ELR (cell line): ENCODE measurements around the gene HOXC6.

Source experiments
- DNase-seq: peaks from one replicate; pipeline ENCODE4 v3.0.0-alpha.2; 2015; ENCODE audit warnings: low read depth

The HOXC6 gene

GRCh38 chr12:54028314-54029201 is at the start of gene HOXC6:
Gene HOXC6 (plus strand): TSS chr12:54028440. CDS start chr12:54028522, 82 bp downstream.
- DNase-seq, result no peak

- peak; percentile 75 for DNase-seq
Observed at GRCh38 chr12:53978477-53979356, 49.5 kb upstream of the HOXC6 start.

GRCh38 chr12:53980104-53980801 is 48.0 kb upstream of the HOXC6 start:
- peak; percentile 65 for DNase-seq

- peak; percentile 27 for DNase-seq
Observed at GRCh38 chr12:53980802-53981496, 47.3 kb upstream of the HOXC6 start.

GRCh38 chr12:53981634-53982565 is 46.3 kb upstream of the HOXC6 start:
- peak; percentile 77 for DNase-seq

GRCh38 chr12:53982648-53983567 is 45.3 kb upstream of the HOXC6 start:
- DNase-seq, result no peak

- peak; percentile 47 for DNase-seq
Observed at GRCh38 chr12:53983568-53983949, 44.7 kb upstream of the HOXC6 start.

- DNase-seq, result peak; percentile 48
Observed at GRCh38 chr12:53983950-53984572, 44.2 kb upstream of the HOXC6 start.

GRCh38 chr12:53984901-53985691 is 43.1 kb upstream of the HOXC6 start, which contains the start of gene HOXC10:
Gene HOXC10 (plus strand): TSS chr12:53985146. CDS start chr12:53985260, 114 bp downstream.
- peak; percentile 97 for DNase-seq

- DNase-seq, result no peak
Observed at GRCh38 chr12:53985692-53985993, 42.6 kb upstream of the HOXC6 start.

- DNase-seq, result peak; percentile 64
Observed at GRCh38 chr12:53985994-53986685, 42.1 kb upstream of the HOXC6 start.

- no peak for DNase-seq
Observed at GRCh38 chr12:53986686-53987483, 41.4 kb upstream of the HOXC6 start.

- DNase-seq, result no peak
Observed at GRCh38 chr12:53987787-53988230, 40.4 kb upstream of the HOXC6 start.

GRCh38 chr12:53988541-53989226 is 39.6 kb upstream of the HOXC6 start:
- DNase-seq, result no peak

GRCh38 chr12:53989227-53990113 is 38.8 kb upstream of the HOXC6 start:
- DNase-seq, result peak; percentile 67
